Calu3 (cell line): Measurements from ENCODE around the gene P2RY14. TPM values are rescaled to one million over a fixed set of nuclear protein-coding genes. Genes with fewer than 3 reads are reported as not detected.

Experiments used
- BruUV-seq: library from RNA; stranded (reverse); fragments of 400-500 nt; replicated peaks from 2 replicates; lab custom pipeline; 2021; lab: Mats Ljungman, UMichigan
- CTCF ChIA-PET: fragments of 300-600 bp; sonication (Branson Sonifier 250); formaldehyde crosslinking; loops from one replicate; lab custom pipeline; 2022; ENCODE audit warnings: antibody characterized with exemption; lab: Charles Lee
- DNase-seq: peaks from one replicate; pipeline ENCODE4 v3.0.0; 2022
- H3K27ac Mint-ChIP-seq: one replicate; pipeline ENCODE4 v1.8.0; 2022; ENCODE audit warnings: mixed read lengths; ENCODE audit not compliant: unreplicated experiment
- H3K27me3 Mint-ChIP-seq: one replicate; pipeline ENCODE4 v1.8.0; 2022; ENCODE audit warnings: mixed read lengths; ENCODE audit not compliant: unreplicated experiment
- H3K36me3 Mint-ChIP-seq: one replicate; pipeline ENCODE4 v1.8.0; 2022; ENCODE audit warnings: mild to moderate bottlenecking, moderate library complexity, mixed read lengths; ENCODE audit not compliant: insufficient read depth, unreplicated experiment
- H3K4me1 Mint-ChIP-seq: one replicate; pipeline ENCODE4 v1.8.0; 2022; ENCODE audit warnings: mild to moderate bottlenecking, low read depth, mixed read lengths; ENCODE audit not compliant: unreplicated experiment
- H3K4me3 Mint-ChIP-seq: one replicate; pipeline ENCODE4 v1.8.0; 2022; ENCODE audit warnings: mild to moderate bottlenecking, low read depth, moderate library complexity, mixed read lengths; ENCODE audit not compliant: unreplicated experiment
- H3K9me3 Mint-ChIP-seq: one replicate; pipeline ENCODE4 v1.8.0; 2022; ENCODE audit warnings: low read depth, mixed read lengths; ENCODE audit not compliant: unreplicated experiment
- CTCF ChIP-seq: fragments of 200-600 bp; IDR thresholded peaks from one replicate; pipeline ENCODE4 v1.8.0; 2022; ENCODE audit warnings: antibody characterized with exemption; ENCODE audit not compliant: unreplicated experiment
- intact Hi-C: fragments of 100-400 bp; cut with micrococcal nuclease; formaldehyde crosslinking; loops from one replicate; pipeline ENCODE4 v1.10.0; 2022; ENCODE audit not compliant: unreplicated experiment
- total RNA-seq: library from RNA; stranded (reverse); gene quantifications from 2 replicates; pipeline ENCODE4 v1.2.3, GENCODE V29; 2022

The P2RY14 gene
- total RNA-seq, 1 experiment from 2014 or later: not detected

GRCh38 chr3:151228666-151229040 is 49.7 kb downstream of the P2RY14 start:
- Mint-ChIP-seq H3K36me3 (no peaks in the 10 kb centered on the region), H3K4me3 (no peak overlapping the region), H3K27me3 (no peaks in the 10 kb centered on the region), H3K27ac (no peak overlapping the region), H3K9me3 (no peaks in the 10 kb centered on the region), H3K4me1 (peaks cover 23% of the 10 kb centered on the region)
- intact Hi-C loops: loop anchor here (5.0 to 10.0 kb wide), 5 partner anchors 139 to 1246 kb away; no protein-coding TSS in a partner anchor
- no TSS peak for BruUV-seq
- CTCF ChIA-PET: interaction anchor here (0.8 to 1.9 kb wide), 9 partner anchors 9 to 60 kb away, joined by 3 to 7 read pairs (median 3); no protein-coding TSS in a partner anchor
- no peak for DNase-seq
- no peak for TF ChIP-seq CTCF

- TF ChIP-seq CTCF: peak; percentile 94
Measured at GRCh38 chr3:151227807-151228665, 50.3 kb downstream of the P2RY14 start.

GRCh38 chr3:151227266-151227806 is 51.0 kb downstream of the P2RY14 start:
- peaks cover 2% of the 10 kb centered on the region for H3K9me3 Mint-ChIP-seq
- no TSS peak for BruUV-seq
- H3K4me3 Mint-ChIP-seq: peak overlapping the region; percentile 31

More at GRCh38 chr3:151227807-151228665, 50.3 kb downstream of the P2RY14 start:
- DNase-seq: peak; percentile 85
- no peaks in the 10 kb centered on the region for H3K27me3 Mint-ChIP-seq
- no peaks in the 10 kb centered on the region for H3K36me3 Mint-ChIP-seq
- CTCF ChIA-PET: interaction anchor here (0.8 to 1.9 kb wide), 9 partner anchors 9 to 60 kb away, joined by 3 to 7 read pairs (median 3); no protein-coding TSS in a partner anchor
- BruUV-seq: no TSS peak
- no peaks in the 10 kb centered on the region for H3K9me3 Mint-ChIP-seq
- intact Hi-C loops: loop anchor here (1.0 to 10.0 kb wide), 7 partner anchors 55 to 1247 kb away; no protein-coding TSS in a partner anchor
- peak overlapping the region; percentile 7 for H3K27ac Mint-ChIP-seq
- H3K4me3 Mint-ChIP-seq: peak overlapping the region; percentile 31
- peaks cover 23% of the 10 kb centered on the region for H3K4me1 Mint-ChIP-seq

More at GRCh38 chr3:151227266-151227806, 51.0 kb downstream of the P2RY14 start:
- CTCF ChIA-PET: interaction anchor here (1.9 kb wide), 1 partner anchor 59 kb away, joined by 7 read pairs; no protein-coding TSS in a partner anchor
- Mint-ChIP-seq H3K36me3 (no peaks in the 10 kb centered on the region), H3K4me1 (peaks cover 23% of the 10 kb centered on the region), H3K27ac (peak overlapping the region; percentile 7), H3K27me3 (no peaks in the 10 kb centered on the region)
- no peak for DNase-seq
- no peak for TF ChIP-seq CTCF
- intact Hi-C loops: loop anchor here (1.0 to 10.0 kb wide), 7 partner anchors 56 to 1247 kb away; no protein-coding TSS in a partner anchor
